GM18507 (cell line): ENCODE data around the gene ENO4.

Experiments used
- DNase-seq: peaks from one replicate; pipeline ENCODE4 v3.0.0; 2011; ENCODE audit warnings: low read depth; ENCODE audit not compliant: insufficient read length; ENCODE audit errors: extremely low spot score
- FAIRE-seq: peaks from 2 replicates; lab custom pipeline; 2011; peaks lifted over from hg19 to GRCh38; lab: Jason Lieb, UNC

The ENO4 gene

GRCh38 chr10:116864436-116864835, 15.1 kb downstream of the ENO4 start:
- FAIRE-seq = no peak
- no peak for DNase-seq

DNA sequence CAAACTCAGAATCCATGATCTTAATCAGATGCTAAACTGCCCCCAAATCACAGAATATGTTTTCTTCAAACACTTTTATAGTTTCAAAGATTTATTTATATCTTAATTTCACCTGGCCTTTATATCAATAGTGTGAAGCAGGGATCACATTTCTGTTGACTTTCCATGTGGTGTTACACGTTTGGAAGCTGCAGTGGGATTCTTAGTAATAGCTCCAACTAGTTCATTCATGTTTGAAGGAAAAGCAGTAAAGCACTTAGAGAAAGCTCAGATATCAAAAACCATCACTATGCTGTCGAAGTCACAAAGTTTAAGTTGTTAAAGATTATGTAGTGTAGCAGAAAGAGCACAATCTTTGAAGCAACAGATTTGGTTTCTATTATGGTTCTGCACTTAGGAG, 16.8 kb downstream of the ENO4 start:
- no peak for FAIRE-seq
- DNase-seq = no peak

DNA sequence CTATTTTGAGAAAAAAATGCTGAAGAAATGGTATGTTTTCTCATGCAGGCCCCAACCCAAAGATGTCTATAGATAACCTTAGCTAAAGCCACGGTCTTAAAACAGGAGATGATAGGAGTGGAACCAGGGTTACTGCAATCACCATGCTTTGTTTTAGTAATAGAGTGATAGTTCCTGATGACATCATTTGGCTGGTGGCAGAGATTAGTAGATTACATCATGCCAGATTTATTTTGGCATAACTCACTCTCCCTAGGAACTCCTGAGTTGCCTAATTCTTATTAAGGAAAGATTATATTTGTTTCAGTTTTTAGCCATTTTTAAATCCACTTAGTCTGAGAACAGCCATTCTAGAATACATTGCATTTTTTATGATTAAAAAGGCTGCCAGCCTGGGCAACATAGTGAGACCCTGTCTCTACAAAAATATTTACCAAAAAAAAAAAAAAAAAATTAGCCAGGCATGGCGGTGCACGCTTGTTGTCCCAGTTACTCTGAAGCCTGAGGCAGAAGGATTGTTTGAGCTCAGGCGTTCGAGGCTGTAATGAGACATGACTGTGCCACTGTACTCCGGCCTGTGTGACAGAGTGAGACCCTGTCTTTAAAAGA, 17.8 kb downstream of the ENO4 start:
- DNase-seq = no peak
- no peak for FAIRE-seq

GRCh38 chr10:116868198-116868676, 18.9 kb downstream of the ENO4 start:
- FAIRE-seq = no peak
- DNase-seq = no peak

GRCh38 chr10:116868722-116869121, 19.4 kb downstream of the ENO4 start:
- FAIRE-seq (no peak), DNase-seq (no peak)

- FAIRE-seq (no peak), DNase-seq (no peak)
Observed at GRCh38 chr10:116870949-116871348, 21.6 kb downstream of the ENO4 start.

- no peak for DNase-seq
- no peak for FAIRE-seq
Observed at GRCh38 chr10:116873134-116873533, 23.8 kb downstream of the ENO4 start.

DNA sequence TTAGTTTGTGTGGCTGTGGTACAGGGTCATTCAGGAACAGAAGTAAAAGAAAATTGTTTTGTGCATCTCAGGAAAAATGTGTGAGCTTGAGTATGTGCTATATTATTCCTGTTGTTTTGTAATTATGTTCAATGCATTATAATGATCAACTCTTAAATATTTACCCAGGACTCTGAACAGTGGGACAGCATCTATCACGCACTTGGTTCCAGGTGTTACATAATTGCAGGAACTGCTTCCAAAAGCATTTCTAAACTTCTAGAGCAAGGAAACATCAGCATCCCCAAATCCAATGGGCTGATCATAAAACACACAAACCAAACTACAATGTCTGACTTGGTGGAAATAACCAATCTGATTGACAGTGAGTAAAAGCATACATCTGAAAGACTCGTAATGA, 26.6 kb downstream of the ENO4 start:
- no peak for FAIRE-seq
- DNase-seq = no peak

GRCh38 chr10:116877391-116877790, 28.1 kb downstream of the ENO4 start:
- FAIRE-seq = no peak

DNA sequence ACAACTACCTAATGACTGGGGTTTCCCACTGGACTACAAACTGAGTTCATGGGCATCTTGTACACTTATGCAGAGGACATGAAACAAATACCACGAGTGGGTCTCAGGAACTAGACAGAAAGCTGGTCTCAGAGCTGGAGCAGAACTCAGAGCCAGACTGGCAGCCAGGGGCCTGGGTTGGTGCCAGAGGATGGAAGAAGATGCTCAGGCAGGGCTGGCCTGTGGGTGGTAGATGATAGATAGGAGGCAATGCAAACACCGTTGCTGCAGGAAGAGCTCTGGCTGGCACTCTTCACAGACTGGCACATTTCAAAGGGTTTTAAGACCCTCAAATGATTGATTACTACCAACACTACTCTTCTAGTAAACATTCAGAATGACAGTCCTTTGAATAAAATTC, 28.8 kb downstream of the ENO4 start:
- FAIRE-seq (no peak), DNase-seq (no peak)

More at GRCh38 chr10:116877391-116877790, 28.1 kb downstream of the ENO4 start:
- DNase-seq = no peak

DNA sequence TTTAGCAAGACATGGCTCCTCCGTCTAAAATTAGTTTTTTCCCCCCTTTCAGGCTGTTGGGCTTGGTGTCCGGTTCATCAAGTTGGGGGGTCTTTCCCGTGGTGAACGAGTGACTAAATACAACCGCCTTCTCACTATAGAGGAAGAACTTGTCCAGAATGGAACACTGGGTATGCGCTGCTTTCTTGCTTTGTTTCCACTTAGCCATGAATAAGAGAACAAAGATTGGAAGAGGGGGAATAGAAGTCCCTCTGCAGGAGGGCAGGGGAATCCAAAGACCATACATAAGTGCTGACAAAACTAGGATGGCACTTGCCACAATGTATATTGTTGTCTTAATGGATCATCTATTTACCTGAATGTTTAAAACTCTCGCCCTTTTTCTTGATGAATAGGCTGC, 30.5 kb downstream of the ENO4 start:
- DNase-seq (no peak), FAIRE-seq (no peak)

- FAIRE-seq (no peak), DNase-seq (no peak)
Observed at GRCh38 chr10:116880716-116881482, 31.6 kb downstream of the ENO4 start.

GRCh38 chr10:116882639-116883038, 33.3 kb downstream of the ENO4 start:
- DNase-seq (no peak), FAIRE-seq (no peak)

DNA sequence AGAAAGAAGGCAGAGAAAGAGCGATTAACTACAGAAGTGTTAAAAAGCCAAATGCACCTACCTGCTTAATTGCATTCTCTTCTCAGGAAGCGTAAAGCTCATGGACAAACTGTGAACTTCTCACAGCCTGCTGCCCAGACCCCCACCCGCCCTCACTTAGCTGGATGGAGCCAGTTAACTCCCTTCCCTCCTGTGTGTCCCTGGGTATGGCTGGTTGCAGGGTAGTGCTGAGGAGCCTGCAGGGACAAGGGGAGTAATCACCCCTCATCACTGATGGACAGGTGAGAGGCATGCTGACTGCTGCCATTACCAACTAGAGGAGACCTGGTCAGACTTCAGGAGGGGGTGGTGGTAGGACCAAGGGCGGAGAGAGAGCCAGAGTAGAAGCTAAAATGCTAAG, 37.5 kb downstream of the ENO4 start:
- FAIRE-seq = no peak
- DNase-seq = no peak

- DNase-seq = no peak
- no peak for FAIRE-seq
Observed at GRCh38 chr10:116888380-116889055, 39.2 kb downstream of the ENO4 start.

- DNase-seq = no peak
- FAIRE-seq = no peak
Observed at GRCh38 chr10:116889066-116889465, 39.8 kb downstream of the ENO4 start.

GRCh38 chr10:116891208-116891607, 41.9 kb downstream of the ENO4 start:
- DNase-seq = no peak
- no peak for FAIRE-seq

DNA sequence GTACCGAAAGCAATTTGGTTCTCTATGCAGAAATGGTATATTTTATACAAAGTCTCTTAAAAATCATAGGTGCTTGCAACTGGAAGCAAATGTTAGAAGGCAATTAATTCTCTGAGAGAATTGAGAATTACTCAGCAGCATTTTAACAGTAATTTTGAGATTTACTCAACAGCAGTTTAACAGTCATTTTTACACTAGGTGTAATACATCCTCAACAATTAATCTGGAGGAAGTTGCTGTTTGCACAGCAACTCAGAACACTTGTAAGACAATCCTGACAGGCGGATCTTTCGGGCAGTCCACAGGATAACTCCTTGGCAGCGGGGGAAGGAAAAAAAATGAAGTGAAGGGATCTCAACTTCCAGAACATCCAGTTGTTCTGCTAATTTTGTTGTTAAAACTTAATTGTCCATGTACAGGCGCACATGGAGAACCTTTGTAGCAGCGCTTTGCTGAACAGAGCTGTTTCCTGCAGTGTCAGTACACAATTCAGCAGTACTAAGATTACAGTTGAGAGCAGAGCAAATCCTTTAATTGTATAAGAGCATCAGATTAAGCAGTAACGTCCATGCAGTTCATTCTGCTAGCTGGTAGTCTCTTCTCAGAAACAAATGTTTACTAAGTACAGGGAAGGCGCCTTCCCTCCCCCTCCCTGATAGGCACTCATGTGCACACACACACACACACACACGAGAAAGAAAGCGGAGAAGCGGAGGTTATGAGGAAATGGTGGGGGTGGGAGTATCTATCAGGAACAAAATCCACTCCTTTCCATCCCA, 43.8 kb downstream of the ENO4 start:
- DNase-seq (no peak), FAIRE-seq (no peak)

DNA sequence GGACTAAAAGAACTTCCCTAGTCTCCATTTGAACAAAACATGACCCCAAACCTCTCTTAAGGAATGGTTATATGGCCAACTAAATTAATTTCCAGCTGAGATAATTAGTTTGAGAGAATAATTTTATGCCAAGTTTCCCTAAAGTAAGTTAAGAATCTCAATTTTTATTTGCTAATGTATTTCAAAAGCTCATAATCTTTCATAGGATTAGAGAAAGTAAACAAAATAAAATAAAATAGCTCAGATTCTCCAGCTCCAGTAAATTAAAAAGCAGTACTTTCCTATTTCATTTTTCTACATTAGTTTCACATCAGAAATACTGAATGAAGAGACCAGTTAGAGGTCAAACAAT, 44.4 kb downstream of the ENO4 start:
- DNase-seq (no peak), FAIRE-seq (no peak)

GRCh38 chr10:116899626-116900025, 50.3 kb downstream of the ENO4 start:
- FAIRE-seq (no peak), DNase-seq (no peak)
